GM18870 (cell line): ENCODE results near the gene DPP6.
"Not testable (repeated sequence)": the region's sequence is repeated elsewhere in the genome, so short reads cannot be mapped to it uniquely, and the experiment has no call there.

Experiments
- ATAC-seq: cut with Tn5 transposase; IDR thresholded peaks from one replicate; pipeline ENCODE4 v1.9.1; 2021; ENCODE audit warnings: moderate library complexity; ENCODE audit not compliant: unreplicated experiment

The DPP6 gene

GRCh38 chr7:154914996-154915380 lies 862.8 kb downstream of the DPP6 start:
- ATAC-seq: no peak

- ATAC-seq: no peak
Observed at GRCh38 chr7:154915600-154915999, 863.4 kb downstream of the DPP6 start.

GRCh38 chr7:154916381-154916780 lies 864.2 kb downstream of the DPP6 start:
- ATAC-seq: no peak

- no peak for ATAC-seq
Observed at GRCh38 chr7:154916856-154917807, 864.9 kb downstream of the DPP6 start.

GRCh38 chr7:154917808-154918160 lies 865.6 kb downstream of the DPP6 start:
- no peak for ATAC-seq

GRCh38 chr7:154918266-154918665 lies 866.1 kb downstream of the DPP6 start:
- ATAC-seq: no peak

GRCh38 chr7:154918741-154919140 lies 866.5 kb downstream of the DPP6 start:
- no peak for ATAC-seq

- ATAC-seq: no peak
Observed at GRCh38 chr7:154919344-154920225, 867.4 kb downstream of the DPP6 start.

GRCh38 chr7:154922472-154922871 lies 870.3 kb downstream of the DPP6 start:
- ATAC-seq: not testable (repeated sequence)

GRCh38 chr7:154927624-154928125 lies 875.5 kb downstream of the DPP6 start:
- ATAC-seq: peak; percentile 36

- ATAC-seq: peak; percentile 86
Observed at GRCh38 chr7:154928136-154929005, 876.2 kb downstream of the DPP6 start.

GRCh38 chr7:154929006-154929726 lies 877.0 kb downstream of the DPP6 start:
- ATAC-seq: no peak

GRCh38 chr7:154931906-154932305 lies 879.7 kb downstream of the DPP6 start:
- no peak for ATAC-seq

- not testable (repeated sequence) for ATAC-seq
Observed at GRCh38 chr7:154934353-154934952, 882.3 kb downstream of the DPP6 start.

GRCh38 chr7:154937837-154938236 lies 885.6 kb downstream of the DPP6 start:
- ATAC-seq: no peak

GRCh38 chr7:154942691-154943090 lies 890.5 kb downstream of the DPP6 start:
- ATAC-seq: no peak
